Erythroblast (primary cell): ENCODE data around the gene TMEM266.

Source experiments
- GATA1 ChIP-seq: IDR thresholded peaks from 2 replicates; pipeline ENCODE4 v1.6.1; 2011; ENCODE audit warnings: low read depth, mild to moderate bottlenecking, control low read depth, low read length, moderate library complexity
- POLR2A ChIP-seq: IDR thresholded peaks from 2 replicates; pipeline ENCODE4 v1.6.1; 2011; ENCODE audit warnings: mild to moderate bottlenecking, low read length

GRCh38 chr15:76070921-76071635, 11.3 kb downstream of the TMEM266 start:
- TF ChIP-seq POLR2A = no peak
- no peak for TF ChIP-seq GATA1
